MG63 (cell line): ENCODE data around the gene ZNF555. TPM values are rescaled to one million over a fixed set of nuclear protein-coding genes. Genes with fewer than 3 reads are reported as not detected.

Experiments used
- DNase-seq: peaks from one replicate; pipeline ENCODE4 v3.0.0-alpha.2; 2020
- H3K27me3 ChIP-seq: fragments of 250-450 bp; sonication (Bioruptor Pico); 2 replicates; pipeline ENCODE4 v1.5.1; 2020; ENCODE audit warnings: mild to moderate bottlenecking, moderate library complexity
- H3K36me3 ChIP-seq: fragments of 250-450 bp; sonication (Bioruptor Pico); 2 replicates; pipeline ENCODE4 v1.5.1; 2020; ENCODE audit warnings: mild to moderate bottlenecking, moderate library complexity
- H3K4me3 ChIP-seq: fragments of 250-450 bp; sonication (Bioruptor Pico); 2 replicates; pipeline ENCODE4 v1.5.1; 2020; ENCODE audit warnings: mild to moderate bottlenecking, moderate library complexity
- H3K9me3 ChIP-seq: fragments of 250-450 bp; sonication (Bioruptor Pico); 2 replicates; pipeline ENCODE4 v1.5.1; 2020; ENCODE audit warnings: mild to moderate bottlenecking, moderate library complexity
- total RNA-seq: library from RNA; depleted of rRNA; stranded (reverse); fragments of >200 nt; shearing (Covaris generic); gene quantifications from 2 replicates; pipeline ENCODE4 v1.2.3, GENCODE V29; 2014; ENCODE audit warnings: low replicate concordance

ZNF555 gene
- total RNA-seq, 1 experiment from 2014 or later = 0.92 TPM

DNA sequence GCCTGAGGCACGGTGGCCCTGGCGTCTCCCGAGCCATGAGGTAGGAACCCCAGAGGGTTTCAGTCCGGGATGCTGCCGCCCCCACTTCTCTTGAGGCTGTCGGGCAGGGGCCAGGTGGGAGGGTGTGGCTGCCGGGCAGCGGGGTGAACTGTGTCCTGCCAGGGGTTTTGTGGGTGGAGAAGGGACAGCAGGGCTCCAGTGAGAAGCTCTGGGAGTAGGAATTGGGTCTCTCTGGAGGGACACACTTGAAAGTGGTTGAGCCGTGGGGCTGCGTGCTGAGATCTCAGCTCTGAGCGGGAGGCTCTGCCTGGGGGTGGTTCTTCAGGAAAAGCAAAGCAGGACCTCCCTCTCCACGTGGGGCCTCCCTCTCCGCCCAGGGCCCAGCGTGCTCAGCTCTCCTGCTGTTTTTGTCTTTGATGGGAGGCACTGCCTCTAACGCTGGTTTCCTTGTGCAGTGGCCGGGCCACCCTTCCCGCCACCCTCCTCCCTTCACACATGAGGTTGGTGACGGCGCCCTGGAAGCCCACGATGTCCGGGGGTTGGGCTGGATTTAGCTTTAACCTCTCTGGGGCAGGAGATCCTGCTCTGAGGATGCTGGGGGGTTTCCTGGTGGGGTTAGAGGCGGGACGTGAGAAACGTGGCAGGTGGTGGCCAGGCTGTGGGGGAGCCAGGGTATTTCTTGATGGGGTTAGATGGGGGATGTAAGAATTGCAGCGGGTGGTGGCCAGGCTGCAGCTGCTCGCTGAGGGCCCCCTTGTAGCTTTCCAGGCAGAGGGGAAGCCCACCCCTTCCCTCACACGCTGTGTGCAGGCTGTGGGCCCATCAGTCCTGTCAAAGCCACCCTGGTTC lies 36.9 kb upstream of the ZNF555 start:
- no peak for DNase-seq
- Histone ChIP-seq H3K9me3 (no peaks in the 10 kb centered on the region), H3K36me3 (peaks cover 4% of the 10 kb centered on the region; the same call in 1 of the 2 replicates), H3K27me3 (no peaks in the 10 kb centered on the region), H3K4me3 (no peak overlapping the region)

DNA sequence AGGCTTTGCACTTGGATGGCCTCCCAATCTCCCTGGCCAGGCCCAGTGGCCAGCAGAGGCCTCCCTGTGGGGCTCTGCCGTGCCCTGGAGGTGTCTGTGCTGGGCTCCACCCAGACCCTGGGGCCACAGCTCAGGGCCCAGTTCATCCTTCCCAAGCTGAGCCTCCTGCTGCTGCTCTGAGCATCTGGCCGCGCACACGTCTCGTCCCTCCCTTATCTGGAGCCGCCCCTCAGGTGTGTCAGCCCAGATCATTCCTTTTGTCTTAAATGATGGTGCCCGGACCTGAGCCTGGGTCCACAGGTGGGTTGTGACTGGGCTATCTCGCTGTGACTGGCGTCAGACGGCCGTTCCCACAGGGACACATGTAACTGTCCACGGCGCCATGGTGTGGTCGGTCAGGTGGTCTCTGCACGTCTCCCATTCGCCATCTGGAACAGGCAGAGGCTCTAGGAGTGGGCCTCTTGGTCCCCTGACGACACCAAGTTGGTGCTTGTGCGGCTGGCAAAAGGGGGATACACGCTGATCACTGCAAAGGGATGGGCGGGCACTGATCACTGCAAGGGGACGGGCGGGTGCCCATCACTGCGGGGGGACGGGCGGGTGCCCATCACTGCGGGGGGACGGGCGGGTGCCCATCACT lies 35.9 kb upstream of the ZNF555 start:
- Histone ChIP-seq H3K9me3 (no peaks in the 10 kb centered on the region), H3K36me3 (peaks cover 4% of the 10 kb centered on the region; the same call in 1 of the 2 replicates), H3K4me3 (no peak overlapping the region), H3K27me3 (no peaks in the 10 kb centered on the region)
- no peak for DNase-seq

DNA sequence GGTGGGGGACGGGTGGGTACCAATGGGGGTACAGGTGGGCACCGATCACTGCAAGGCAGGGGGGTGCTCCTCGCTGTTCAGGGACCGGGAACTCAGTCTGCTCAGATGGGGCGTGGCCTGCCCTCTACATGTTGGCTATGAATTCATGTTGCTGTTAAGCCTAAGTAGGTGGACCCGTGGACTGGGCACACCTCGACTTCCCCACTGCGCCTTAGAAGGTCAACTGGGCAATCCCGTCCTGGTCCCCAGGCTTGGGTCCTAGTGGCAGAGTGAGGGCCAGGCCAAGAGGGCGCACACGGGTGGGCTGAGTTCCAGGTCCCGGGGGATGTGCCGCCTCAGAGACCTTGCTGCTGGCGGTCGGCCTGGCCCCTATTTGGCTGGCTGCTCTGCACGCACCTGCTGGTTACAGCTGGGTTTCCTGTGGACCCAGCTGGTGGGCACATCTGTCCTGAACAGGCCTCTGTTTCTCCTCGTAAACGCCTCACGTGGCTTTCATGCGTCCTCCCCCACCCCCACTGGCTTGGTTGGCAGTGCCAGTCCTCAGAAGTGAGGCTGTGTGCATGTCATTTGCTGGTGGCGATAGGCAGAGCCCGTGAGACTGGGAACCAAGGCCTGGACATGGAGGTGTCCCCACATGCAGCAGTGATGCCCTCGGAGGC lies 35.2 kb upstream of the ZNF555 start:
- Histone ChIP-seq H3K27me3 (no peaks in the 10 kb centered on the region), H3K36me3 (peaks cover 4% of the 10 kb centered on the region; the same call in 1 of the 2 replicates), H3K9me3 (no peaks in the 10 kb centered on the region), H3K4me3 (no peak overlapping the region)
- no peak for DNase-seq

DNA sequence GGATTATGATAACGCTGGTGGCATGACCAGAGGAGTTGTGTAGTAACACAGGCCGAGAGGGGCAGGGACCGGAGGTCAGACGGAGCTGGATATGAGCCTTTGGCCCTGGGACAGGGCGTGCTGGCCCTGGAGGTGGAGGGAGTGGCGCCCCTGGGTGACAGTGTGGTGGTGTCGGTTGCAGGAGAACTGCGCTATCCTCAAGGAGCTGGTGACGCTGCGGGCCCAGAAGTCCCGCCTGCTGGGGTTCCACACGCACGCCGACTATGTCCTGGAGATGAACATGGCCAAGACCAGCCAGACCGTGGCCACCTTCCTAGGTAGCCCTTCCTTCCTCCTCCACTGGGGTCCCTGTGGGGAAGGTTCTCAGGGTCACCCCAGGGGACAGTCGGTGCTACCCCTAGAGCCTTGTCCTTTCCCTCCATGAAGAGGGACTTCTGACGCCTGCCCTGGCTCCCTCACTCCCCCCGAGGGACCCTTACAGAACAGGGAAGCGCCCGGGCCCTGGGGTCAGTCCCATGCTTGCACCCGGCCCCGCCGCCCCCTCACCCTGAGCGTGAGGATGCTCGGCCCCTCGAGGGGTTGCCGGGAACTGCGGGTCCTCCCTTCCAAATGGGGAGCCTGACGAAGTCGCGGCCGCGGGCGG lies 34.4 kb upstream of the ZNF555 start:
- DNase-seq = no peak
- no peaks in the 10 kb centered on the region for H3K27me3 ChIP-seq
- H3K9me3 ChIP-seq = no peaks in the 10 kb centered on the region
- no peak overlapping the region for H3K4me3 ChIP-seq
- H3K36me3 ChIP-seq = peaks cover 4% of the 10 kb centered on the region; the same call in 1 of the 2 replicates

DNA sequence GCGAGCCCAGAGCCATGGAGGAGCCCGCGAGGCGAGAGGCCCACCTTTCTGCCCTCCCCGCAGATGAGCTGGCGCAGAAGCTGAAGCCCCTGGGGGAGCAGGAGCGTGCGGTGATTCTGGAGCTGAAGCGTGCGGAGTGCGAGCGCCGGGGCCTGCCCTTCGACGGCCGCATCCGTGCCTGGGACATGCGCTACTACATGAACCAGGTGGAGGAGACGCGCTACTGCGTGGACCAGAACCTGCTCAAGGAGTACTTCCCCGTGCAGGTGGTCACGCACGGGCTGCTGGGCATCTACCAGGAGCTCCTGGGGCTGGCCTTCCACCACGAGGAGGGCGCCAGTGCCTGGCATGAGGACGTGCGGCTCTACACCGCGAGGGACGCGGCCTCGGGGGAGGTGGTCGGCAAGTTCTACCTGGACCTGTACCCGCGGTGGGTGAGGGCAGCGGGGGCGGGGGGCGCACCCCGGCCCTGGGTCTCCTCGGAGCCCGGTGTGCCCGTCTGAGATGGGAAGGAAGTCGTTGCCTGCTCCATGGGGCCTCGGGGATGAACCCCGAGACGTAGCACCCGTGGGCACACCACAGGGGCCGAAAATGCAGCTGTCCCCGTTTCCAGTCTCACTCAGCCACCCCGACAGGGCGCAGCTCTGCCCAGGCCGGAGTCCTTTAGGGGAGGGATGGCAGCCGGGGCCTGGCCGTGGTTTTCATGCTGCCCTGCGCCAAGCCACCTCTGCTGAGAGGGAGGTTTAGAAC lies 33.7 kb upstream of the ZNF555 start:
- Histone ChIP-seq H3K36me3 (peaks cover 4% of the 10 kb centered on the region; the same call in 1 of the 2 replicates), H3K9me3 (no peaks in the 10 kb centered on the region), H3K27me3 (no peaks in the 10 kb centered on the region), H3K4me3 (no peak overlapping the region)
- no peak for DNase-seq

DNA sequence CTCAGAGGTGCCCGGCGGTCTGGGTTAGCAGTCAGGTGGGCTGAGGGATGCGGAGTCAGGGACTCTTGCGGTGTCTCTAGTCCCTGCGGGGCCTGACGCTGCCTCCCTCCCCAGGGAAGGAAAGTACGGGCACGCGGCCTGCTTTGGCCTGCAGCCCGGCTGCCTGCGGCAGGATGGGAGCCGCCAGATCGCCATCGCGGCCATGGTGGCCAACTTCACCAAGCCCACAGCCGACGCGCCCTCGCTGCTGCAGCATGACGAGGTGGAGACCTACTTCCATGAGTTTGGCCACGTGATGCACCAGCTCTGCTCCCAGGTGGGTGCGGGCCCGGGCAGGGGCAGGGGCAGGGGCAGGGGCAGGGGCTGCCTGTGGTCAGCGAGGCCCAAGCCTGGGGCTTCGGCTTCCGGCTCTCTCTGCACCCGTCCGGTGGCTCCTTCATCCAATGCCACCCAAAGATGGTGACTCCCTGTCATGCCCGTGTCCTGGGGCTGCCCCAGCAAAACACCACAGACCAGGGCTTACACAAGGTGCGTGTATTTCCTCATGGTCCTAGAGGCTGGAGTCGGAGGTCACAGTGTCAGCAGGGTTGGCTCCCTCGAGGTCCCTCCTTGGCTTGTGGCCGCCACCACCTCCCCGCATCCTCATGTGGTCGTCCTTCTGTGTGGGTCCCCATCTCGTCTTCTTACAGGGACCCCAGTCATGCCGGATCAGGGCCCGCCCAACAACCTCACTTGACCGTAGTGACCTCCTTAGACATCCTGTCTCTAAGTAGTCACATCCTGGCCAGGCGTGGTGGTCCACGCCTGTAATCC lies 32.9 kb upstream of the ZNF555 start:
- Histone ChIP-seq H3K4me3 (no peak overlapping the region), H3K27me3 (no peaks in the 10 kb centered on the region), H3K9me3 (no peaks in the 10 kb centered on the region), H3K36me3 (peaks cover 4% of the 10 kb centered on the region; the same call in 1 of the 2 replicates)
- DNase-seq = no peak

DNA sequence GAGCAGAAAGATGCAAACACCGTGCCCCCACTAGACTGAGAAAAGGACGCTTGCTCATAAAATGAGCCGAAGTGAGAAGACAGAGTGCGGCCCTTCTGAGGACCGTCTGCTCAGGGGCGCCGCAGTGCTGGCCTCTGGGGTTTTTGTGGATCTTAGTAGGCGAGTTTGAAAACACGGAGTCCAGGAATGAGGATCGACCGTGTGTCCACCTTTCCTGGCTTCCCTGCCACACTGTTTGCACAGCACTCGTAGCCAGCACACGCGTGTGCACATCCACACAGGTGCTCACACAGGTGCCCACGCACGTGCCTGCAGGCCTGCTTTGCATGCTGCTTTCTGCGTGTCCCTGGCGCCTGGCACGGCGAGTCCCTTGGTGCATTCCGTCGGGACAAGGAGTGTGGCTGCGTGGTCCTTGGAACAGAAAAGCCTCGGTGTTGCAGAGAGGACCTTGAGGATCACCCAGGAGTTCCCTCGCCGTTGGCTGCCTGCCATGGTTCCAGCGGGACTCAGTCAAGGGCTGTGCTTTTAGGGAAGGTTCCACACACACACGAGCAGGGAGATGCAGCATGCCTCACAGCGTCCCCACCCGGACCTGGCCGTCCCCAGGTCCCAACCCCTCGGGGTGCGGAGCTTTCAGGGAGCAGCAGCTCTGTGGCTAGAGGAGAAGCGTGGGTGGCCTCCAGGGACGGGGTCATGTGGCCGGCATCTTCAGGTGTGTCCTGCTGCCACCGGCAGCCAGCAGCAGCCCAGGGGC lies 31.7 kb upstream of the ZNF555 start:
- DNase-seq = no peak
- H3K4me3 ChIP-seq = no peak overlapping the region
- no peaks in the 10 kb centered on the region for H3K9me3 ChIP-seq
- peaks cover 4% of the 10 kb centered on the region; the same call in 1 of the 2 replicates for H3K36me3 ChIP-seq
- H3K27me3 ChIP-seq = no peaks in the 10 kb centered on the region

DNA sequence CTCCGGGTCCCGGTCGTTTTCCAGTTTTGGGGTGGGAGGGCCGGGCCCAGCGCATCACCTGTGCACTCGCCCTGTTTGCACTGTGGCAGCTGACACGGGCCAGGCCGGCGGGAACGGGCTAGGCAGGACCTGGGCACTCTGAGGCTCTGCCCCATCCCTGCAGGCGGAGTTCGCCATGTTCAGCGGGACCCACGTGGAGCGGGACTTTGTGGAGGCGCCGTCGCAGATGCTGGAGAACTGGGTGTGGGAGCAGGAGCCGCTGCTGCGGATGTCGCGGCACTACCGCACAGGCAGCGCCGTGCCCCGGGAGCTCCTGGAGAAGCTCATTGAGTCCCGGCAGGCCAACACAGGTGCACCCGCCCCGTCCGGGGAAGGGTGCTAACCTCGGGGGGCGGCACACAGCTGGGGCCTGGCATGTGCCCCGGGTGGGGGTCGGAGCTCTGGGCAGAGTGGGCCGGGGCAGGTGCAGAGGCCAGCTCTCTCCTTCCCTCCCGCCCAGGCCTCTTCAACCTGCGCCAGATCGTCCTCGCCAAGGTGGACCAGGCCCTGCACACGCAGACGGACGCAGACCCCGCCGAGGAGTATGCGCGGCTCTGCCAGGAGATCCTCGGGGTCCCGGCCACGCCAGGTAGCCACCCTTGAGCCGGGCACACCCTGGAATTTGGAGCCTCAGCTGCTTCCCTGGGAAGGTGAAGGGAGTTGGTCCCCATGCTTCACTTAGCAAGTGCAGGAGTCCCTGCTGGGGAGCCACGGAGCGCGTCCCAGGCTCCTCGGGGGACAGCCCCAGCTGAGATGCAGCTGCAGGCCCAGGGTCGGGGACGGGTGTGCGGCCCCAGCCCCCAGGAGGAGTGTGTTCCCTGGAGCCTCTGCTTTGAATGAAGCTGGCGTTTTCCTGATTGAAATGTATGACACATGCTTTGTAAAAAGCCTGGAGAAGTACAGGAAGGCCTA lies 30.9 kb upstream of the ZNF555 start:
- Histone ChIP-seq H3K36me3 (peaks cover 3% of the 10 kb centered on the region; the same call in 1 of the 2 replicates), H3K27me3 (no peaks in the 10 kb centered on the region), H3K4me3 (no peak overlapping the region), H3K9me3 (no peaks in the 10 kb centered on the region)
- no peak for DNase-seq

DNA sequence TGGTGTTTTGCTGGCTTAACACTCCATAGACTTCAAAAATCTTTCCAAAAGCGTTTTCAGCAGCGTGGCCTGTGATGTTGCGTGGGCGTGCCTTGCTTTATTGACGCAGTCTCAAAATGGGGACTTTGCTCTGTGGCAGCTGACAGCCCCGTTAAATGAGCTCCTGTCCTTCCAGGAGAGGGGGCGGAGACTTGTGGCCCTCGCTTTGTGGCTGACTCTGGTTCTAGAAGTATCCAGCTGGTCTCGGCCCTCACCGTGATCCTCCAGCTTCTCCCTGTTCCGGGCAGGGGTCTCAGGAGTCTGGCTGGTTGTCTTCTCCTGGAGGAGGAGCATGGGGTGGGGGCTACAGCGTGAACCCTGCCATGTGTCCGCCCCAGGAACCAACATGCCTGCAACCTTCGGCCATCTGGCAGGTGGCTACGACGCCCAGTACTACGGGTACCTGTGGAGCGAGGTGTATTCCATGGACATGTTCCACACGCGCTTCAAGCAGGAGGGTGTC lies 30.0 kb upstream of the ZNF555 start:
- peaks cover 2% of the 10 kb centered on the region; the same call in 1 of the 2 replicates for H3K36me3 ChIP-seq

DNA sequence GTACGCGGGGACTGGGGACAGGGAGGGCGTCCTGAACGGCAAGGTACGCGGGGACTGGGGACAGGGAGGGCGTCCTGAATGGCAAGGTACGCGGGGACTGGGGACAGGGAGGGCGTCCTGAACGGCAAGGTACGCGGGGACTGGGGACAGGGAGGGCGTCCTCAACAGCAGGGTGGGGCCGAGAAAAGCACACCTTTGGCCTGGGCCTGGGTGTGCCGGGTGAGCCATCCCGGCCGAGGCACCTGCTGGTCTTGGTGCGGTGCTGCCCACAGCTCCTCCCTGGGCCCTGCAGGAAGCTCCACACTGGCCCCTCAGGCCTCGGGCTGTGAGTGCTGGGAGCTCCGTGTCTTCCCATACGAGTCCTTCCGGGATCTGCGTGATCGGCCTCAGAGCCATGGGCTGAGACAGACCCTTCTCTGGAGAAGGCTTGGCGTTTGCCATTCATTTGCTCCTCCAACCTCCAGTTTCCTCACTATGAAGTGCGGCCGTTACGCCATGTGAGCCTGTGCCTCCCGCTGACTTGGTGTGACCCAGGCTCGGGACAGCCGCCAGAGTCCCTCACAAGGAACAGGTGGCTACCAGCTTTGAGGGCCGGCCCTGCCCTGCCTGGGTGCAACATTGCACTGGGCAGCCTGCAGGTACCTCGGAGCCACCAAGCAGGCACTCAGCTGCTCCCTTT lies 29.4 kb upstream of the ZNF555 start:
- no peak for DNase-seq
- H3K27me3 ChIP-seq = no peaks in the 10 kb centered on the region
- no peaks in the 10 kb centered on the region for H3K9me3 ChIP-seq
- no peak overlapping the region for H3K4me3 ChIP-seq
- H3K36me3 ChIP-seq = peaks cover 2% of the 10 kb centered on the region; the same call in 1 of the 2 replicates

More for the DNA sequence above, 30.0 kb upstream of the ZNF555 start:
- DNase-seq = no peak
- no peak overlapping the region for H3K4me3 ChIP-seq
- H3K27me3 ChIP-seq = no peaks in the 10 kb centered on the region
- no peaks in the 10 kb centered on the region for H3K9me3 ChIP-seq

DNA sequence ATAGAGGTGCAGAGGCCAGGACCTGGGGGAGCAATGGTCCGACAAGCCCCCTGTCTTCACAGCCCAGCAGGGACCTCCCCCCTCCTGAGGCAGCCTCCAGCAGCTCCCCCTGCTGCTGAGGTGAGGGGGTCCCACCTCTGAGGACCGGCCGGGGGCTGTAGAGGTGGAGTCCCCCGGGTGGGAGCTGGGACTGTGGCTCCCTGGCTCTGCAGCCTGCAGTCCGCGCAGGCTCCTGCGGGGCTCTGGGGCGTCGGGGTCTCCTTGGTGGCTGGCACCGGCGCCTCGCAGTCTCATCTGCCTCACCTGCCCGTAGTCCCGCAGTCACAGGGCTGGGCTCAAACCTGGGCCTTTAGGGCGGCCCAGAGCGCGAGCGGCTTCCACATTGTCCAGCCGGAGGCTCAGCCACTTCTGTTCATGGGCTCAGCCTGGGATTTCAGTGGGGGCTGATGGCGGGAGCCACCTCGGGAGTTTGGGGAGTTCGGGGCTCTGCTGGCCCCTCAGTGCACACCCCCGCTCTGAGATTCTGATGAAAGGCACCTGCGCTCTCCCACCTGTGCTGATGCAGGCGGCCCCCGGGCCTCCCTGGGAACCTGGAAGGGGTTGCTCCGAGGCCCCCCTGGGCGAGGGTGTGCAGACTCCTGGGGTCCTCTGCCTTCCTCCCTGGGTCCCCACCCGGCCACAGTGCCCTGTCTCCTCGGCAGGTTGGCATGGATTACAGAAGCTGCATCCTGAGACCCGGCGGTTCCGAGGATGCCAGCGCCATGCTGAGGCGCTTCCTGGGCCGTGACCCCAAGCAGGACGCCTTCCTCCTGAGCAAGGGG lies 28.7 kb upstream of the ZNF555 start:
- Histone ChIP-seq H3K36me3 (peaks cover 2% of the 10 kb centered on the region; the same call in 1 of the 2 replicates), H3K27me3 (no peaks in the 10 kb centered on the region), H3K4me3 (no peak overlapping the region), H3K9me3 (no peaks in the 10 kb centered on the region)
- no peak for DNase-seq
